HCT116 (cell line): ENCODE results near the gene SETD2. TPM values are rescaled to one million over a fixed set of nuclear protein-coding genes. Genes with fewer than 3 reads are reported as not detected.

Experiments
- ATAC-seq: fragments of 200-7000 bp; cut with Tn5 transposase; 2 replicates; pipeline ENCODE4 v1.9.1; 2020; ENCODE audit warnings: mild to moderate bottlenecking, moderate library complexity
- BruUV-seq: library from RNA; stranded (reverse); fragments of 400-500 nt; replicated peaks from 2 replicates; lab custom pipeline; 2021; lab: Mats Ljungman, UMichigan
- CTCF ChIA-PET: fragments of 300-600 bp; sonication (Branson Sonifier 250); formaldehyde crosslinking; loops from one replicate; lab custom pipeline; 2021; ENCODE audit warnings: antibody characterized with exemption; lab: Charles Lee
- POLR2A ChIA-PET: fragments of 300-600, 350-600 bp; sonication (Branson Sonifier 250); formaldehyde crosslinking; loops from one replicate; lab custom pipeline; 2021; ENCODE audit warnings: antibody characterized with exemption; lab: Charles Lee
- RAD21 ChIA-PET, 2 experiments: fragments of 300-600 bp; sonication (Branson Sonifier 250); formaldehyde crosslinking; loops; one replicate each; lab custom pipeline; 2023; ENCODE audit warnings: low total read pairs in 2 of 2; ENCODE audit not compliant: uncharacterized antibody in 2 of 2, unreplicated experiment in 2 of 2, low non-redundant PET in 1 of 2; lab: Charles Lee
- DNase-seq: peaks from one replicate; pipeline ENCODE4 v3.0.0-alpha.2; 2010; ENCODE audit warnings: low read depth, low spot score
- H2AFZ ChIP-seq: fragments of 200-600 bp; shearing (Covaris generic), sonication (generic); 2 replicates; pipeline ENCODE4 v1.6.1; 2017; ENCODE audit warnings: low read depth, mixed run types, mixed read lengths, antibody characterized with exemption, low read length; ENCODE audit not compliant: poor library complexity, severe bottlenecking
- H3K27ac ChIP-seq: 2 replicates; pipeline ENCODE4 v1.5.1; 2012; ENCODE audit warnings: low read depth, low read length
- H3K27me3 ChIP-seq: fragments of 200-600 bp; sonication (generic); 2 replicates; pipeline ENCODE4 v1.6.1; 2016; ENCODE audit warnings: mixed run types, low read length, mixed read lengths; ENCODE audit not compliant: insufficient read depth
- H3K36me3 ChIP-seq, 2 experiments: fragments of 200-500 bp in 1 of 2; fragments of 200-600 bp in 1 of 2; sonication (Bioruptor generic) in 1 of 2; sonication (generic) in 1 of 2; 2 replicates each; pipeline versions ENCODE4 v1.5.1 to v1.6.1; 2014 to 2016; ENCODE audit warnings: low read length in 2 of 2, inconsistent platforms in 1 of 2, mixed read lengths in 1 of 2, mixed run types in 1 of 2; ENCODE audit not compliant: insufficient read depth in 2 of 2, control insufficient read depth in 1 of 2
- H3K4me1 ChIP-seq, 2 experiments: fragments of 200-600 bp in 1 of 2; sonication (generic) in 1 of 2; 2 replicates each; pipeline versions ENCODE4 v1.5.1 to v1.6.1; 2012 to 2017; ENCODE audit warnings: low read length in 2 of 2, inconsistent platforms in 1 of 2, mild to moderate bottlenecking in 1 of 2, mixed read lengths in 1 of 2, mixed run types in 1 of 2, moderate library complexity in 1 of 2; ENCODE audit not compliant: insufficient read depth in 2 of 2, control insufficient read depth in 1 of 2
- H3K4me2 ChIP-seq: fragments of 200-600 bp; sonication (generic); 2 replicates; pipeline ENCODE4 v1.6.1; 2017; ENCODE audit warnings: mixed run types, low read length, mixed read lengths
- H3K4me3 ChIP-seq, 2 experiments: fragments of 200-600 bp in 1 of 2; sonication (generic) in 1 of 2; replicated peaks in 1 of 2; 2 replicates each; pipeline ENCODE4 v1.5.1; 2011 to 2016; ENCODE audit warnings: low read length in 2 of 2, control low read depth in 1 of 2, low read depth in 1 of 2, mild to moderate bottlenecking in 1 of 2, mixed read lengths in 1 of 2, mixed run types in 1 of 2
- H3K79me2 ChIP-seq: fragments of 200-600 bp; sonication (generic); 2 replicates; pipeline ENCODE4 v1.6.1; 2017; ENCODE audit warnings: mild to moderate bottlenecking, mixed run types, low read length, moderate library complexity, mixed read lengths; ENCODE audit not compliant: insufficient read depth
- H3K9ac ChIP-seq: fragments of 200-600 bp; sonication (generic); 2 replicates; pipeline ENCODE4 v1.6.1; 2016; ENCODE audit warnings: low read length, mixed read lengths
- H3K9me2 ChIP-seq: fragments of 200-600 bp; sonication (generic), shearing (Covaris generic); 2 replicates; pipeline ENCODE4 v1.6.1; 2017; ENCODE audit warnings: mixed run types, mild to moderate bottlenecking, moderate library complexity; ENCODE audit not compliant: insufficient read depth
- H3K9me3 ChIP-seq, 2 experiments: fragments of 200-500 bp in 1 of 2; fragments of 200-600 bp in 1 of 2; sonication (Bioruptor generic) in 1 of 2; sonication (generic) in 1 of 2; 2 replicates each; pipeline ENCODE4 v1.6.1; 2014 to 2017; ENCODE audit warnings: low read length in 2 of 2, mixed read lengths in 2 of 2, inconsistent platforms in 1 of 2, low read depth in 1 of 2, mild to moderate bottlenecking in 1 of 2, mixed run types in 1 of 2, moderate library complexity in 1 of 2; ENCODE audit not compliant: control insufficient read depth in 1 of 2, insufficient read depth in 1 of 2
- H4K20me1 ChIP-seq: fragments of 200-600 bp; sonication (generic), shearing (Covaris generic); 2 replicates; pipeline ENCODE4 v1.6.1; 2017; ENCODE audit warnings: mixed run types, mild to moderate bottlenecking, moderate library complexity; ENCODE audit not compliant: insufficient read depth
- ATF3 ChIP-seq: IDR thresholded peaks from 2 replicates; pipeline ENCODE4 v1.6.1; 2012
- EGR1 ChIP-seq: IDR thresholded peaks from 2 replicates; pipeline ENCODE4 v1.6.1; 2012; ENCODE audit warnings: low read depth
- ELF1 ChIP-seq: IDR thresholded peaks from 2 replicates; pipeline ENCODE4 v1.6.1; 2012; ENCODE audit warnings: low read depth, borderline replicate concordance
- FOSL1 ChIP-seq: IDR thresholded peaks from 2 replicates; pipeline ENCODE4 v1.6.1; 2012; ENCODE audit warnings: low read depth
- POLR2AphosphoS5 ChIP-seq: IDR thresholded peaks from 2 replicates; pipeline ENCODE4 v1.6.1; 2011; ENCODE audit warnings: mild to moderate bottlenecking, low read depth, low read length, moderate library complexity
- REST ChIP-seq: IDR thresholded peaks from 2 replicates; pipeline ENCODE4 v1.6.1; 2012; ENCODE audit warnings: low read depth
- YY1 ChIP-seq: IDR thresholded peaks from 2 replicates; pipeline ENCODE4 v1.6.1; 2011; ENCODE audit warnings: low read length, low read depth, moderate library complexity, mild to moderate bottlenecking; ENCODE audit not compliant: insufficient replicate concordance; ENCODE audit errors: extremely low read depth
- intact Hi-C: fragments of 100-400 bp; cut with micrococcal nuclease; formaldehyde crosslinking; loops from 2 replicates; pipeline ENCODE4 v1.10.0; 2022
- total RNA-seq: library from RNA; stranded (reverse); gene quantifications from one replicate; pipeline ENCODE4 v1.2.1, GENCODE V29; 2021; ENCODE audit not compliant: unreplicated experiment

Gene SETD2
- total RNA-seq, 1 experiment from 2014 or later, result 33.0 TPM

GRCh38 chr3:47016086-47016933, 147.6 kb downstream of the SETD2 start:
- intact Hi-C loops, result no loop called here
- no peaks in the 10 kb centered on the region for H3K9me3 ChIP-seq
- H3K9me2 ChIP-seq, result no peaks in the 10 kb centered on the region
- H4K20me1 ChIP-seq, result no peaks in the 10 kb centered on the region
- H3K9ac ChIP-seq, result no peak overlapping the region
- ChIA-PET POLR2A (no interaction called here), RAD21 (no interaction called here)
- no peak for DNase-seq
- no peaks in the 10 kb centered on the region for H3K27me3 ChIP-seq
- H3K79me2 ChIP-seq, result no peaks in the 10 kb centered on the region
- no peak overlapping the region for H3K4me3 ChIP-seq
- no peak overlapping the region for H2AFZ ChIP-seq
- peaks cover 3 to 4% of the 10 kb centered on the region in 2 experiments; a peak in 2 of 4 replicates for H3K36me3 ChIP-seq
- TF ChIP-seq YY1, result no peak
- no peak for TF ChIP-seq ATF3
- TF ChIP-seq FOSL1, result no peak
- no peak for TF ChIP-seq POLR2AphosphoS5
- TF ChIP-seq ELF1, result no peak
- no peak for TF ChIP-seq EGR1
- no peak for TF ChIP-seq REST
- TF ChIP-seq, all 23 proteins: peak for 0
- CTCF ChIA-PET, result no interaction called here
- no peak overlapping the region for H3K27ac ChIP-seq
- BruUV-seq, result no TSS peak
- no peak for ATAC-seq
- peaks cover 0 to 5% of the 10 kb centered on the region in 2 experiments; a peak in 1 of 4 replicates for H3K4me1 ChIP-seq
- no peak overlapping the region for H3K4me2 ChIP-seq
